Measurements from ENCODE around the gene CBLN3.
"Not testable (repeated sequence)": the region's sequence is repeated elsewhere in the genome, so short reads cannot be mapped to it uniquely, and the experiment has no call there.

CBLN3 gene

DNA sequence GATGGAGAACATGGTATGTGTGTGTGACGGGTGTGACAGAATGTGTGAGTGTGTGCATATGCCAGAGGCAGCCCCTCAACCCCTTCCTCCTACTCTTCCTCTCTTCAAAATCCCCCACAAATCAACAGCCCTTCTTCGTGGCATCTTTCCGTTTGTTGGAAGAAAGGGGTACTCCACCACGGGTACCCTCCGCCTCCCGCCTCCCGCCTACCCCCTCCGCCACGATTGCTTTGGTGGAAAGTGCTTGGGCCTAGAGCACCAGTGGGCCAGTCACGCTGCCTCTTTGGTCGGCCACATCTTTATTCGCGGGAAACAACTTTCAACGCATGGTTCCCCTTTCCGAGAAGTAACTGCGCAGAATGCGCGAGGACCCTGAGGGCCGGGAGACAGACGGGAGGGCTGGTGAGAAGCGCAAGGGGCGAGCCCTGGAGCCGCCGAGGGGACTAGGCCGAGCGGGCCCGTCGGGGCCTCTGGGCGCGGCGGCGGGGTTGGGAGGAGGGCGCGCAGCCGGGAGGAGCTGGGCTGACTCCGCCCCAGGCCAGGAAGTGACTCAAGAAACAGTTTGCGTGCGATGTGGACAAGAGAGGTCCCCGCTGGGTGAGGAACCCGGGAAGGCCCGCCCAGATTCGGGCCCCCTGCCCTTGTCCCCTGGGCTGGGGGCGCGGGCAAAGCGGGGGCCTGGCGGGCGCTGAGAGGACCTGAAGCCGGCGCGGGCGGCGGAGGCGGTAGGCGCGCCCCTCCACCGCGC, at the start of gene CBLN3, which contains the start of gene KHNYN:
TSS of gene CBLN3 (minus strand) at position 274 of the 748 bp plus-strand sequence. CDS start 614 bp downstream, outside the sequence.
TSS of gene KHNYN (plus strand) at position 560 of the 748 bp plus-strand sequence. CDS start 777 bp downstream, outside the sequence.
- Histone ChIP-seq H3K4me1 (ENCODE audit: insufficient read depth, insufficient read length) (peaks cover 10% of the 10 kb centered on the region), H3K9ac (ENCODE audit: insufficient read length, low read depth) (peak within 1 kb of the TSS; percentile 78), H3K9me3 (ENCODE audit: insufficient read depth, low read length) (no peaks in the 10 kb centered on the region), H3K36me3 (ENCODE audit: insufficient read depth, insufficient read length, low read length) (peaks cover 15% of the 10 kb centered on the region), H3K27me3 (ENCODE audit: insufficient read depth, insufficient read length) (peaks cover 13% of the 10 kb centered on the region), H3K4me3 (ENCODE audit: insufficient read length, low read depth) (peak within 1 kb of the TSS; percentile 67)
- DNase-seq (ENCODE audit: low read depth, low spot score), result peak; percentile 55
- TF ChIP-seq SUZ12 (IDR thresholded peaks at IDR 0.05; ENCODE audit: extremely low read depth, insufficient read depth, insufficient read length) (no peak), ZNF274 (IDR thresholded peaks at IDR 0.05; ENCODE audit: low read depth, low read length) (no peak), YY1 (IDR thresholded peaks at IDR 0.05; ENCODE audit: insufficient read depth, insufficient read length) (no peak)

- H3K27me3 ChIP-seq (ENCODE audit: insufficient read depth, insufficient read length), result no peaks in the 10 kb centered on the region
- no peaks in the 10 kb centered on the region for H3K36me3 ChIP-seq (ENCODE audit: insufficient read depth, insufficient read length, low read length)
- DNase-seq (ENCODE audit: low read depth, low spot score), result no peak
- H3K4me1 ChIP-seq (ENCODE audit: insufficient read depth, insufficient read length), result no peaks in the 10 kb centered on the region
- no peak overlapping the region for H3K4me3 ChIP-seq (ENCODE audit: insufficient read length, low read depth)
- H3K9ac ChIP-seq (ENCODE audit: insufficient read length, low read depth), result no peak overlapping the region
- TF ChIP-seq YY1 (IDR thresholded peaks at IDR 0.05; ENCODE audit: insufficient read depth, insufficient read length) (no peak), SUZ12 (IDR thresholded peaks at IDR 0.05; ENCODE audit: extremely low read depth, insufficient read depth, insufficient read length) (no peak), ZNF274 (IDR thresholded peaks at IDR 0.05; ENCODE audit: low read depth, low read length) (no peak)
- H3K9me3 ChIP-seq (ENCODE audit: insufficient read depth, low read length), result peaks cover 22% of the 10 kb centered on the region
Observed at GRCh38 chr14:24475261-24475660, 45.8 kb upstream of the CBLN3 start.

DNA sequence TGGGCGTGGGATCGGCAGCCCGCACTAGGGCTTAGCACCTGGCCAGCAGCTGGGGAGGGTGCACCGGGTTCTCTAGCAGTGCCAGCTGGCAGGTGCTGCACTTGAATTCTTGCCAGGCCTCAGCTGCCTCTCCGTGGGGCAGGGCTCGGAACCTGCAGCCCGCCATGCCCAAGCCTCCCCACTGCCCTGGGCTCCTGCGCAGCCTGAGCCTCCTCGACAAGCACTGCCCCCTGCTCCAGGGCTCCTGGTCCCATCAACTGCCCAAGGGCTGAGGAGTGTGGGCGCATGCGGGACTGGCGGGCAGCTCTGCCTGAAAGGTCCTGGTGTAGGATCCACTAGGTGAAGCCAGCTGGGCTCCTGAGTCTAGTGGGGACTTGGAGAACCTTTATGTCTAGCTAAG, 43.7 kb upstream of the CBLN3 start:
- Histone ChIP-seq H3K9ac (ENCODE audit: insufficient read length, low read depth) (no peak overlapping the region), H3K36me3 (ENCODE audit: insufficient read depth, insufficient read length, low read length) (no peaks in the 10 kb centered on the region), H3K9me3 (ENCODE audit: insufficient read depth, low read length) (peaks cover 8% of the 10 kb centered on the region; the same call in 1 of the 2 replicates), H3K4me1 (ENCODE audit: insufficient read depth, insufficient read length) (no peaks in the 10 kb centered on the region), H3K27me3 (ENCODE audit: insufficient read depth, insufficient read length) (no peaks in the 10 kb centered on the region), H3K4me3 (ENCODE audit: insufficient read length, low read depth) (no peak overlapping the region)
- TF ChIP-seq YY1 (IDR thresholded peaks at IDR 0.05; ENCODE audit: insufficient read depth, insufficient read length) (no peak), ZNF274 (IDR thresholded peaks at IDR 0.05; ENCODE audit: low read depth, low read length) (no peak), SUZ12 (IDR thresholded peaks at IDR 0.05; ENCODE audit: extremely low read depth, insufficient read depth, insufficient read length) (no peak)
- no peak for DNase-seq (ENCODE audit: low read depth, low spot score)

DNA sequence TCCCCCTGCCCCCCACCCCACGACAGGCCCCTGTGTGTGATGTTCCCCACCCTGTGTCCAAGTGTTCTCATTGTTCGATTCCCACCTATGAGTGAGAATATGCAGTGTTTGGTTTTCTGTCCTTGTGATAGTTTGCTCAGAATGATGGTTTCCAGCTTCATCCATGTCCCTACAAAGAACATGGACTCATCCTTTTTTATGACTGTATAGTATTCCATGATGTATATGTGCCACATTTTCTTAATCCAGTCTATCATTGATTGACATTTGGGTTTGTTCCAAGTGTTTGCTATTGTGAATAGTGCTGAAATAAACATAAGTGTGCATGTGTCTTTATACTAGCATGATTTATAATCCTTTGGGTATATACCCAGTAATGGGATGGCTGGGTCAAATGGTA, 41.0 kb upstream of the CBLN3 start:
- not testable (repeated sequence) for DNase-seq (ENCODE audit: low read depth, low spot score); H3K9ac ChIP-seq (ENCODE audit: insufficient read length, low read depth); H3K4me3 ChIP-seq (ENCODE audit: insufficient read length, low read depth); H3K4me1 ChIP-seq (ENCODE audit: insufficient read depth, insufficient read length); H3K9me3 ChIP-seq (ENCODE audit: insufficient read depth, low read length); H3K36me3 ChIP-seq (ENCODE audit: insufficient read depth, insufficient read length, low read length); H3K27me3 ChIP-seq (ENCODE audit: insufficient read depth, insufficient read length)

GRCh38 chr14:24465805-24466204, 36.3 kb upstream of the CBLN3 start:
- Histone ChIP-seq H3K36me3 (ENCODE audit: insufficient read depth, insufficient read length, low read length) (no peaks in the 10 kb centered on the region), H3K27me3 (ENCODE audit: insufficient read depth, insufficient read length) (no peaks in the 10 kb centered on the region), H3K9ac (ENCODE audit: insufficient read length, low read depth) (no peak overlapping the region), H3K9me3 (ENCODE audit: insufficient read depth, low read length) (no peaks in the 10 kb centered on the region), H3K4me3 (ENCODE audit: insufficient read length, low read depth) (no peak overlapping the region), H3K4me1 (ENCODE audit: insufficient read depth, insufficient read length) (no peaks in the 10 kb centered on the region)
- DNase-seq (ENCODE audit: low read depth, low spot score), result no peak
- TF ChIP-seq ZNF274 (IDR thresholded peaks at IDR 0.05; ENCODE audit: low read depth, low read length) (no peak), YY1 (IDR thresholded peaks at IDR 0.05; ENCODE audit: insufficient read depth, insufficient read length) (no peak), SUZ12 (IDR thresholded peaks at IDR 0.05; ENCODE audit: extremely low read depth, insufficient read depth, insufficient read length) (no peak)

DNA sequence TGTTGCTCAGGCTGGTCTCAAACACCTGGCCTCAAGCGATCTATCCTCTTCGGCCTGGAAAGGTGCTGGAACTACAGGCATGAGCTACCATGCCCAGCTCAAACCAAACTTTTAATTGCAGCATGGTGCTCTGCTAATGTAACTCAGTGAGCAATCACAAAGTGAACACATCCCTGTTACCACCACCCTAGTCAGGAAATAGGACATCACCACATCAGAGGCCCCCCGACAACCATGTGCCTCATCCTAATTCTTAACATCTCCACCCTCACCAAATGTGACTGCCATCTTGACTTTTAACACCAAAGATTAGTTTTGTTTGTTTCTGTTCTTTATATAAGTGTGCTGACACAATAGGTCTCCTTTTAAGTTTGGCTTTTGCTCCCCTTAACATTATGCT, 35.9 kb upstream of the CBLN3 start:
- no peak for TF ChIP-seq YY1 (IDR thresholded peaks at IDR 0.05; ENCODE audit: insufficient read depth, insufficient read length)
- no peak for TF ChIP-seq SUZ12 (IDR thresholded peaks at IDR 0.05; ENCODE audit: extremely low read depth, insufficient read depth, insufficient read length)
- no peak for TF ChIP-seq ZNF274 (IDR thresholded peaks at IDR 0.05; ENCODE audit: low read depth, low read length)
- no peak overlapping the region for H3K4me3 ChIP-seq (ENCODE audit: insufficient read length, low read depth)
- no peaks in the 10 kb centered on the region for H3K9me3 ChIP-seq (ENCODE audit: insufficient read depth, low read length)
- H3K27me3 ChIP-seq (ENCODE audit: insufficient read depth, insufficient read length), result no peaks in the 10 kb centered on the region
- H3K4me1 ChIP-seq (ENCODE audit: insufficient read depth, insufficient read length), result no peaks in the 10 kb centered on the region
- no peak for DNase-seq (ENCODE audit: low read depth, low spot score)
- no peaks in the 10 kb centered on the region for H3K36me3 ChIP-seq (ENCODE audit: insufficient read depth, insufficient read length, low read length)
- H3K9ac ChIP-seq (ENCODE audit: insufficient read length, low read depth), result no peak overlapping the region

GRCh38 chr14:24463884-24464785, 34.7 kb upstream of the CBLN3 start:
- TF ChIP-seq ZNF274 (IDR thresholded peaks at IDR 0.05; ENCODE audit: low read depth, low read length), result no peak
- no peak for TF ChIP-seq YY1 (IDR thresholded peaks at IDR 0.05; ENCODE audit: insufficient read depth, insufficient read length)
- TF ChIP-seq SUZ12 (IDR thresholded peaks at IDR 0.05; ENCODE audit: extremely low read depth, insufficient read depth, insufficient read length), result no peak
- Histone ChIP-seq H3K4me3 (ENCODE audit: insufficient read length, low read depth) (no peak overlapping the region), H3K27me3 (ENCODE audit: insufficient read depth, insufficient read length) (no peaks in the 10 kb centered on the region), H3K9ac (ENCODE audit: insufficient read length, low read depth) (no peak overlapping the region), H3K9me3 (ENCODE audit: insufficient read depth, low read length) (no peaks in the 10 kb centered on the region), H3K36me3 (ENCODE audit: insufficient read depth, insufficient read length, low read length) (no peaks in the 10 kb centered on the region), H3K4me1 (ENCODE audit: insufficient read depth, insufficient read length) (no peaks in the 10 kb centered on the region)
- DNase-seq (ENCODE audit: low read depth, low spot score), result no peak
